Prostate gland (tissue), 2 donors: ENCODE measurements around the gene NDUFV1.

Experiments used
- POLR2A ChIP-seq: fragments of 450-650 bp; IDR thresholded peaks from one replicate; pipeline ENCODE4 v1.6.1; 2016; ENCODE audit warnings: antibody characterized with exemption, mild to moderate bottlenecking
- POLR2AphosphoS5 ChIP-seq: sonication (generic); formaldehyde crosslinking; IDR thresholded peaks from one replicate; pipeline ENCODE4 v1.6.1; 2017; ENCODE audit warnings: antibody characterized with exemption
- TF ChIP-seq, protein P1 (sequence below), 4 experiments: fragments of 200-600 bp in 2 of 4; fragments of 450-650 bp in 2 of 4; sonication (generic) in 2 of 4; IDR thresholded peaks; 1 replicate in 3 of 4; 2 replicates in 1 of 4; pipeline ENCODE4 v1.5.1; 2016 to 2019; ENCODE audit warnings: antibody characterized with exemption in 4 of 4, mild to moderate bottlenecking in 2 of 4, moderate library complexity in 2 of 4

- no peak for TF ChIP-seq POLR2A
- TF ChIP-seq, protein P1, sequence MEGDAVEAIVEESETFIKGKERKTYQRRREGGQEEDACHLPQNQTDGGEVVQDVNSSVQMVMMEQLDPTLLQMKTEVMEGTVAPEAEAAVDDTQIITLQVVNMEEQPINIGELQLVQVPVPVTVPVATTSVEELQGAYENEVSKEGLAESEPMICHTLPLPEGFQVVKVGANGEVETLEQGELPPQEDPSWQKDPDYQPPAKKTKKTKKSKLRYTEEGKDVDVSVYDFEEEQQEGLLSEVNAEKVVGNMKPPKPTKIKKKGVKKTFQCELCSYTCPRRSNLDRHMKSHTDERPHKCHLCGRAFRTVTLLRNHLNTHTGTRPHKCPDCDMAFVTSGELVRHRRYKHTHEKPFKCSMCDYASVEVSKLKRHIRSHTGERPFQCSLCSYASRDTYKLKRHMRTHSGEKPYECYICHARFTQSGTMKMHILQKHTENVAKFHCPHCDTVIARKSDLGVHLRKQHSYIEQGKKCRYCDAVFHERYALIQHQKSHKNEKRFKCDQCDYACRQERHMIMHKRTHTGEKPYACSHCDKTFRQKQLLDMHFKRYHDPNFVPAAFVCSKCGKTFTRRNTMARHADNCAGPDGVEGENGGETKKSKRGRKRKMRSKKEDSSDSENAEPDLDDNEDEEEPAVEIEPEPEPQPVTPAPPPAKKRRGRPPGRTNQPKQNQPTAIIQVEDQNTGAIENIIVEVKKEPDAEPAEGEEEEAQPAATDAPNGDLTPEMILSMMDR (IDR thresholded peaks at IDR 0.05), result no peak
- no peak for TF ChIP-seq POLR2AphosphoS5
Measured at GRCh38 chr11:67648796-67649613, 42.3 kb downstream of the NDUFV1 start.
